Ovary (tissue), 9 donors: ENCODE measurements around the gene MLPH. TPM values are rescaled to one million over a fixed set of nuclear protein-coding genes. Genes with fewer than 3 reads are reported as not detected.

Source experiments
- DNase-seq, 5 donors: peaks; one replicate each; pipeline ENCODE4 v3.0.0-alpha.2; 2019 to 2020
- H3K27ac ChIP-seq, 2 donors: fragments of 200-600 bp; one replicate each; pipeline versions ENCODE4 v1.5.1 to v1.8.0; 2019 to 2022
- H3K27me3 ChIP-seq: fragments of 200-600 bp; one replicate; pipeline ENCODE4 v1.8.0; 2022
- H3K36me3 ChIP-seq: fragments of 200-600 bp; sonication (generic); one replicate; pipeline ENCODE4 v1.5.1; 2019
- H3K4me1 ChIP-seq: one replicate; pipeline ENCODE4 v1.8.1; 2013; ENCODE audit warnings: mild to moderate bottlenecking, moderate library complexity; ENCODE audit not compliant: insufficient read depth
- H3K4me3 ChIP-seq: fragments of 200-600 bp; sonication (generic); one replicate; pipeline ENCODE4 v1.5.1; 2017
- H3K9me3 ChIP-seq, 2 donors: fragments of 200-600 bp in 1 of 2; sonication (generic) in 1 of 2; one replicate each; pipeline versions ENCODE4 v1.5.1 to v1.8.1; 2013 to 2019; ENCODE audit warnings: mild to moderate bottlenecking in 1 of 2, moderate library complexity in 1 of 2
- EP300 ChIP-seq: sonication (generic); formaldehyde crosslinking; IDR thresholded peaks from one replicate; pipeline ENCODE4 v1.6.1; 2017; ENCODE audit warnings: antibody characterized with exemption
- POLR2A ChIP-seq: fragments of 450-650 bp; IDR thresholded peaks from one replicate; pipeline ENCODE4 v1.6.1; 2017; ENCODE audit warnings: antibody characterized with exemption, mild to moderate bottlenecking, moderate library complexity
- WGBS, 3 donors: extraction: QIAGEN DNeasy Blood & Tissue Kit in 1 of 3; methylation state at CpG; one replicate each; pipeline versions ENCODE4 v1.1.5 to v1.1.7; 2013 to 2017; 5-methylcytosine and 5-hydroxymethylcytosine counted together
- intact Hi-C, 4 donors: fragments of 100-400 bp; cut with DNase I; formaldehyde crosslinking; loops; one replicate each; pipeline versions ENCODE4 v1.11.0 to v1.15.1; 2022 to 2023
- polyA plus RNA-seq, 2 donors: library from polyadenylated mRNA; stranded (reverse); fragments of 200-250 nt in 1 of 2; fragments of 350-450 nt in 1 of 2; fragmentation: Illumina TruSeq in 1 of 2; extraction: RNeasy Lipid Tissue Mini Kit (QIAGEN cat#74804) in 1 of 2; gene quantifications; one replicate each; pipeline ENCODE4 v1.2.3, GENCODE V29; 2013 to 2014
- total RNA-seq, 7 donors: library from RNA; depleted of rRNA in 2 of 7; stranded (reverse); fragments of >200 nt in 2 of 7; fragmentation: NEBNext Ultra II Directional in 3 of 7; extraction: Animal tissue kit (Norgen Biotek cat#: 25700) in 3 of 7; gene quantifications; one replicate each; pipeline versions ENCODE4 v1.1.0 to v1.2.4, GENCODE V29; 2016 to 2023
- TF ChIP-seq, protein P1 (sequence below), 3 donors: fragments of 450-650 bp in 2 of 3; fragments of 200-600 bp in 1 of 3; IDR thresholded peaks; one replicate each; pipeline versions ENCODE4 v1.5.1 to v1.8.0; 2016 to 2022; ENCODE audit warnings: antibody characterized with exemption in 3 of 3, mild to moderate bottlenecking in 1 of 3
- donor health status: DM: no; HTN: no; CAD: no; lungs with moderate emphysema.
- donor health status: DM: no; HTN: no; CAD: no.
- donor health status: Bipolar disorder and iron deficiency.
- donor health status: DM: yes; HTN: yes; CAD: no.
- donor health status: DM: no; HTN: no; CAD: no.
- donor health status: DM: yes; HTN: yes; CAD: no.

MLPH gene
- total and polyA plus RNA-seq, 9 donors = 7.8 to 67.5 (median 23.3) TPM

DNA sequence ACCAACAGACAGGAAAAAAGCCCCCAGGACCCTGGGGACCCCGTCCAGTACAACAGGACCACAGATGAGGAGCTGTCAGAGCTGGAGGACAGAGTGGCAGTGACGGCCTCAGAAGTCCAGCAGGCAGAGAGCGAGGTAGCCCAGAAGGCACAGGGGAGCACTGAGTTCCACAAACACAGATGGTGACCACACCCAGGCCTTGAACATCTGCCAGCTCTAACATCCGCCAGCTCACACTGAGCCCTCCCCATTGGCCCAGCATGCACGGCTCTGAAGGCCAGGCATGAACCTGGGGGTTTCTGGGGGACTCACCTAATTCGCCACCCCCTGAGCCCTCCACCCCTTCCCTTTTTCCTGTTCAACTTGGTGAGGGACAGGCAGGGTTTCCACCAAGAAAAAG is 53.8 kb downstream of the MLPH start:
- no peak for TF ChIP-seq EP300
- TF ChIP-seq POLR2A = no peak
- TF ChIP-seq, protein P1, sequence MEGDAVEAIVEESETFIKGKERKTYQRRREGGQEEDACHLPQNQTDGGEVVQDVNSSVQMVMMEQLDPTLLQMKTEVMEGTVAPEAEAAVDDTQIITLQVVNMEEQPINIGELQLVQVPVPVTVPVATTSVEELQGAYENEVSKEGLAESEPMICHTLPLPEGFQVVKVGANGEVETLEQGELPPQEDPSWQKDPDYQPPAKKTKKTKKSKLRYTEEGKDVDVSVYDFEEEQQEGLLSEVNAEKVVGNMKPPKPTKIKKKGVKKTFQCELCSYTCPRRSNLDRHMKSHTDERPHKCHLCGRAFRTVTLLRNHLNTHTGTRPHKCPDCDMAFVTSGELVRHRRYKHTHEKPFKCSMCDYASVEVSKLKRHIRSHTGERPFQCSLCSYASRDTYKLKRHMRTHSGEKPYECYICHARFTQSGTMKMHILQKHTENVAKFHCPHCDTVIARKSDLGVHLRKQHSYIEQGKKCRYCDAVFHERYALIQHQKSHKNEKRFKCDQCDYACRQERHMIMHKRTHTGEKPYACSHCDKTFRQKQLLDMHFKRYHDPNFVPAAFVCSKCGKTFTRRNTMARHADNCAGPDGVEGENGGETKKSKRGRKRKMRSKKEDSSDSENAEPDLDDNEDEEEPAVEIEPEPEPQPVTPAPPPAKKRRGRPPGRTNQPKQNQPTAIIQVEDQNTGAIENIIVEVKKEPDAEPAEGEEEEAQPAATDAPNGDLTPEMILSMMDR (IDR thresholded peaks at IDR 0.05) = no peak
- no peak overlapping the region for H3K4me3 ChIP-seq
- H3K36me3 ChIP-seq = no peaks in the 10 kb centered on the region
- intact Hi-C loops = no loop called here
- peak overlapping the region; percentile 49 for H3K27ac ChIP-seq
- no peaks in the 10 kb centered on the region for H3K27me3 ChIP-seq
- DNase-seq = peak; percentile 85 to 92 (median 87)
- 19 to 31% (median 20%) methylated on average over 6 of the region's 6 CpGs for WGBS, 3 donors
- peaks cover 20% of the 10 kb centered on the region for H3K4me1 ChIP-seq
- H3K9me3 ChIP-seq = no peaks in the 10 kb centered on the region

DNA sequence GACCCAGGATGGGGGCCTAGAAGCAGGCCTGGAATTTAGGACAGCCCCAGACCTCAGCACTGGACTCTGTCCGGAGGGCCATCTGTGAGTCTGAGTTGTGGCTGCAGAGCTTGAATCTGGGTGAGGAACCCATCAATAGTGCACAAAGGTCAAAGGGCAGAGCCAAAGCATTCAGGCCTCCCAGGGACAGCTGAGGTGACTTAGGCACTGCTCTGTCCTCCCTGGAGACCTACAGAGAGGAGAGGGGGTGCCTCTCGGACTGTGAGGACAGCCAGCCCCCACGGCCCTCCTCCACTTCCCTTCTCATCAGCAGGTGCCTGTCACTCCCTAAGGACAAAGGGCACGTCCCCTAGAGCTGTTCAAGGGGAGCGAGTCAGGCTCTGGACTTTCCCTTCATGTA is 54.2 kb downstream of the MLPH start:
- intact Hi-C loops = no loop called here
- DNase-seq = no peak
- H3K27ac ChIP-seq = no peak overlapping the region
- WGBS, 3 donors = 81 to 83% (median 82%) methylated on average over 5 of the region's 5 CpGs
- TF ChIP-seq EP300 (no peak), POLR2A (no peak)
- TF ChIP-seq, protein P1 (IDR thresholded peaks at IDR 0.05) = no peak
- no peaks in the 10 kb centered on the region for H3K27me3 ChIP-seq
- no peaks in the 10 kb centered on the region for H3K36me3 ChIP-seq
- H3K4me3 ChIP-seq = no peak overlapping the region
- peaks cover 20% of the 10 kb centered on the region for H3K4me1 ChIP-seq
- no peaks in the 10 kb centered on the region for H3K9me3 ChIP-seq

DNA sequence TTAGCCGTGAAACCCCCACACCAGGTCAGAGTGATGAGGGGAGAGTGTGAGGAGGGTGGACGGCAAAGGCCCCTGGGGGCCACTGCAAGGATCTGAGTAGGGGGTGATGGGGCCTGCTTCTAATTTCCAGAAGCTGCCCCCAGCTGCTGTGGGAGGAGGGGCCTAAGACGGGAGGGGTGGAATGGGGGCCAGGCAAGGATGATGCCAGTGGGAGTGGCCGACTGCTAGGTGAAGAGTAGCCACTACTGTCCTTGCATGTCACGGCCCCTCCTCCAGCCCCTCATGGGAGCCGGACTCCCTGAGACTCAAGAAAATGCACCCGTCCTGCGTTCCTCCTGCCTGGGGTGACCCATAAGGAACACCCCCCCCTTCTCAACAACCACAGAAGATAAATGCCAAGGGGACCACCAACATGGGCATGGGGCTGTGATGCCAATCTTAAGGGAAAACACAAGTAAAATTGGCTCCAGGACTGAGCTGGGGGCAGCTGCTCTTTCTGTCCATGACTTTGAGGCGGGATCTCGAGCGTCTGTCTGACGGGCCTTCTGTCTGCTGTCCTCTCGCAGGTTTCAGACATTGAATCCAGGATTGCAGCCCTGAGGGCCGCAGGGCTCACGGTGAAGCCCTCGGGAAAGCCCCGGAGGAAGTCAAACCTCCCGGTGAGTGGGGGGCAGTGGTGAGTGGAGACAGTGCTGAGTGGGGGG is 55.1 kb downstream of the MLPH start:
- intact Hi-C loops = no loop called here
- WGBS, 3 donors = 94 to 96% (median 95%) methylated on average over 18 of the region's 18 CpGs
- Histone ChIP-seq H3K27me3 (no peaks in the 10 kb centered on the region), H3K9me3 (no peaks in the 10 kb centered on the region), H3K4me3 (no peak overlapping the region), H3K4me1 (peaks cover 20% of the 10 kb centered on the region), H3K27ac (no peak overlapping the region), H3K36me3 (no peaks in the 10 kb centered on the region)
- TF ChIP-seq, protein P1 (IDR thresholded peaks at IDR 0.05) = no peak
- TF ChIP-seq EP300 = no peak
- TF ChIP-seq POLR2A = no peak
- peak in 1 of 5 donors; percentile 37 for DNase-seq

DNA sequence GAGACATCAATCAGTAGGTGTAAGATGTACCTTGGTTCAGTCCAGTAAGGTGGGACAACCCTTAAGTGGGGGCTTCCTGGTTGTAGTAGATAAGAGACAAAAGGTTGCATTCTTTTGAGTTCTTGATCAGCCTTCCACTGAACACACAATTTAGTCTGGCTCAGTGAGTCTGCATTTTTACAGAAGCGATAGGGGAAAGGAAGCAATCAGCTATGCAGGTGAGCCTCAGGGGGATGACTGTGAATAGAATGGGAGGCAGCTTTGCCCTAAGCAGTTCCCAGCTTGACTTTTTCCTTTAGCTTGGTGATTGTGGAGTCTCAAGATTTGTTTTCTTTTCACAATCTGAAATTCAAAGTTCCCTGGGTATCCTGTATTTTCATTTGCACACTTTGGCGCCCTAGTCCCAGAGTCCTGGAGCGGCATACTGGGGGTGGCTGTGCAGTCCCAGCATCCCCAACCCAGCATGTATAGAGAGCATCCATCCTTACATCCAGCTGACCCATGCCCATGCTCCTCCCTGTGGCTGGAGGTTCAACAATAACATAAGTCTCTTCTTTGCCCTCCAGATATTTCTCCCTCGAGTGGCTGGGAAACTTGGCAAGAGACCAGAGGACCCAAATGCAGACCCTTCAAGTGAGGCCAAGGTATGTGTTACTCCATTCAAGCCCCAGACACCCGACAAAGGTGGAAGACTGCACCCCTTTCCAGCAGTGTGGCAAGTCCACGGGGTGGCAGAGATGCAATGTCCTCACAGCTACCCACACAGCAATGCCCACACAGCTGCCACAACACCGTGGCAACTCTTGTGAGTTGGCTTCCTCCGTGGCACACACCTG is 59.2 kb downstream of the MLPH start:
- TF ChIP-seq EP300 (no peak), POLR2A (no peak)
- TF ChIP-seq, protein P1 (IDR thresholded peaks at IDR 0.05) = no peak

More for the DNA sequence above, 59.2 kb downstream of the MLPH start:
- H3K9me3 ChIP-seq = no peaks in the 10 kb centered on the region
- no peak overlapping the region for H3K27ac ChIP-seq
- H3K27me3 ChIP-seq = no peaks in the 10 kb centered on the region
- no peak overlapping the region for H3K4me3 ChIP-seq
- peaks cover 1% of the 10 kb centered on the region for H3K4me1 ChIP-seq
- DNase-seq = no peak
- 65 to 81% (median 77%) methylated on average over 8 of the region's 8 CpGs for WGBS, 3 donors
- no peaks in the 10 kb centered on the region for H3K36me3 ChIP-seq
- intact Hi-C loops = no loop called here
